Transverse colon (tissue), 4 donors: ENCODE measurements around the gene NOTCH2. TPM values are rescaled to one million over a fixed set of nuclear protein-coding genes. Genes with fewer than 3 reads are reported as not detected.

Source experiments
- DNase-seq: peaks from one replicate; pipeline ENCODE4 v3.0.0-alpha.2; 2019
- H3K27ac ChIP-seq, 4 donors: fragments of 200-600 bp; sonication (generic); 2 replicates each; pipeline ENCODE4 v1.5.1; 2016 to 2018; ENCODE audit warnings: inconsistent platforms in 4 of 4
- H3K27me3 ChIP-seq: fragments of 200-600 bp; sonication (generic); 2 replicates; pipeline ENCODE4 v1.5.1; 2017; ENCODE audit warnings: inconsistent platforms
- H3K36me3 ChIP-seq, 4 donors: fragments of 200-600 bp; sonication (generic); 2 replicates each; pipeline ENCODE4 v1.5.1; 2017 to 2019; ENCODE audit warnings: inconsistent platforms in 4 of 4
- H3K4me1 ChIP-seq, 4 donors: fragments of 200-600 bp; sonication (generic); 2 replicates each; pipeline ENCODE4 v1.5.1; 2017 to 2020; ENCODE audit warnings: inconsistent platforms in 4 of 4
- H3K4me3 ChIP-seq, 4 donors: fragments of 200-600 bp; sonication (generic); 1 replicate in 1 of 4; 2 replicates in 3 of 4; pipeline versions ENCODE4 v1.5.1 to v1.6.1; 2017 to 2019; ENCODE audit warnings: inconsistent platforms in 4 of 4
- H3K9me3 ChIP-seq, 2 donors: fragments of 200-600 bp; sonication (generic); 2 replicates each; pipeline ENCODE4 v1.5.1; 2017 to 2019; ENCODE audit warnings: inconsistent platforms in 2 of 2
- EP300 ChIP-seq: sonication (generic); formaldehyde crosslinking; IDR thresholded peaks from one replicate; pipeline ENCODE4 v1.6.1; 2017; ENCODE audit warnings: antibody characterized with exemption, low read depth
- POLR2A ChIP-seq: fragments of 450-650 bp; IDR thresholded peaks from one replicate; pipeline ENCODE4 v1.6.1; 2016; ENCODE audit warnings: antibody characterized with exemption, mild to moderate bottlenecking, moderate library complexity
- POLR2AphosphoS5 ChIP-seq, 3 donors: sonication (generic); formaldehyde crosslinking; IDR thresholded peaks; one replicate each; pipeline ENCODE4 v1.6.1; 2016; ENCODE audit warnings: antibody characterized with exemption in 3 of 3
- WGBS, 2 donors: methylation state at CpG; one replicate each; pipeline ENCODE4 v1.1.5; 2018; ENCODE audit warnings: low coverage in 1 of 2; 5-methylcytosine and 5-hydroxymethylcytosine counted together
- in situ Hi-C, 4 donors: fragments of 200-750 bp; cut with MboI; loops; one replicate each; pipeline versions ENCODE4 v1.15.0 to v1.15.1; 2017; ENCODE audit warnings: low sequenced_read_pairs in 3 of 4, low pct_ligation_motif_present in 1 of 4, low pct_unique_long_range_greater_than_20kb in 1 of 4
- intact Hi-C: fragments of 100-400 bp; cut with DNase I; formaldehyde crosslinking; loops from one replicate; pipeline ENCODE4 v1.15.1; 2023; ENCODE audit warnings: low total_unique reads
- total RNA-seq, 4 donors: library from RNA; depleted of rRNA; stranded (reverse); fragments of >200 nt; gene quantifications; one replicate each; pipeline ENCODE4 v1.1.0, GENCODE V29; 2016
- TF ChIP-seq, protein P1 (sequence below), 5 experiments: fragments of 200-600 bp in 3 of 5; fragments of 450-650 bp in 2 of 5; sonication (generic) in 3 of 5; IDR thresholded peaks; 1 replicate in 2 of 5; 2 replicates in 3 of 5; pipeline ENCODE4 v1.5.1; 2016 to 2017; ENCODE audit warnings: antibody characterized with exemption in 5 of 5, inconsistent platforms in 3 of 5, mild to moderate bottlenecking in 2 of 5, moderate library complexity in 1 of 5

NOTCH2 gene
- total RNA-seq, 4 donors from 2014 or later: 24.7 to 80.0 (median 47.1) TPM

DNA sequence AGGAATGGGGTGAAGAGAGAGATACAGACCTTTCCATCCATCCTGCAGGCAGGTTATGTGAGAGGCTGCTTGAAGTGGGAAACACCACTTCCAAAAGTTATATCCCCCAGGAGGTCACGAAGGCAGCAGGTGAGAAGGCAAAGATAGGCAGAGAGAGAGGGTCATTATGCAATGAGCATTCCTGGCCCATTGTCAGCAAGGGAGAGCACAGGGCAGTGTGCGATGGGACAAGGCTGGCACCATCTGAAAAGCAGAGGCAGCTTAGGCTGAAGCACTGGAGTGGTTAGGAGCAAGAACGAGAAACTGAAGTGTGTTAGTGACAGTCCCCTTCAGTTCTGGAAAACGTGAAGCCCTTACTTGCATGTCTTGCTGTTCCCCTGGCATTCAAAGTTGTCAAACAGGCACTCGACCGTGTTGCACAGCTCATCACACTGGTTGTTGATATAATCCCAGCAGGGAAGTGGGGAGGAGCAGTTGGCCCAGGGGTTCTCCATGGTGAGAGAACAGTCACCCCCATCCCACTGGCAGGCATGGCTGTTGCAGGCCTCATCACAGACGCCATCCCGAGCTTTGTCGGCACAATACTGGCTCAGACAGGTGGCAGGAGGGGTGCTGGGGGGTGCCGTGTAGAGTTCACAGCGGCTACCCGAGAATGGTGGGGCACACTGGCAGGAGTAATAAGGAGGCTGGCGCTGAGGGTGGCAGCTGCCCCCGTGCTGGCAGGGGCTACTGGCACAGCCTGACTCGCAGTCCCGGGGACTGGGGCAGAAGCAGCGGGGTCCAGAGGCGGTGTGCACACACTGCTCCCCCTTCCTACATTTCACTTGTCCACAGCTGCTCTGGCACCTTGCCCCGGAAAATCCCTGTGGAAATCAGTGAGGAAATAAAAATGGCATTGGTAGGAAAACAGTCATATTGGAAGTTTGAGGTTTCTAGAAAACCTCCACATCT is 144.2 kb downstream of the NOTCH2 start:
- 91 to 100% methylated on average over 2 to 15 of the region's 19 CpGs for WGBS, 2 donors
- no peaks in the 10 kb centered on the region for H3K27me3 ChIP-seq

DNA sequence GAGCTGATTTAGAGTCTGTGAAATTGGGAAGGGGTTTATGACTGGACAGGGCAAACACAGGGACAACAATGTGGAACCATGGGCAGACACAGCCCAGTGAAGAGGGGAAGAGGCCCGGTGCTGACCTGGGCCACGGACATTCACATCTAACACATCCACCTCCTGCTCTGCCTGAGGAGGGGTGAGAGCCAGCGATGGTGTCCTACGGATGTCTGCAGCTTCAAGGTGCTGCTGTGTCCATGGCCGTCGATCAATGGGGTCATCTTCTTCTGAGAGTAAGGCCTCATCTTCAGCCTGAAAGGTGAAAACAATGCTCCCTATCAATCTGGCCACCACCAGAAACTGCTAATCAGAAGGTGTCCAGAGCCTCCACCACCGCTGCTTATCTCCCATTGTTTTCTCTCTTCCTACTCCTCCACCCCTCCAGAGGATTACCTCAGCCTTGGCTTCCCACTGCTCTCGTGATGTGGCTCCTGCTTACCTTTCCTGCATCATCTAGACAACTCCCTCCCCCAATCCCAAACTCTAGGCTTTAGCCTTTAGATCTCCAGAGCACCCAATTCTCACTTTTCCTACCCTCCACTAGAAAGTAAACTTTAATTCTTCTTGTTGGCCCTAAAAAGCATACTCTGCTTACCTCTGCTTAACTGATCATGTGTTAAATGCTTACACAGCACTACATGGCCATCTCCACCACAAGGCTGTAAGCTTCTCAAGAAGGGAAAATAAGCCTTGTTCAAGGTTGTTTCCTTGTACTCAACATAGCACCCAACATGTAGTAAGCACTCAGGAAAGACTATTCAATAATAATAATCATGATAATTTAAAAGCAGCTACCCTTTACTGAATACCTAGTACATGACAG is 149.1 kb downstream of the NOTCH2 start:
- no peaks in the 10 kb centered on the region for H3K27me3 ChIP-seq
- no peak for DNase-seq
- in situ Hi-C loops (no loop called here), intact Hi-C loops (no loop called here)
- no peak overlapping the region for H3K27ac ChIP-seq
- H3K4me1 ChIP-seq: no peaks in the 10 kb centered on the region
- H3K4me3 ChIP-seq: no peak overlapping the region
- peaks cover 0 to 75% (median 26%) of the 10 kb centered on the region in 4 donors for H3K36me3 ChIP-seq
- no peaks in the 10 kb centered on the region for H3K9me3 ChIP-seq
- TF ChIP-seq POLR2AphosphoS5 (IDR thresholded peaks at IDR 0.05) (no peak), POLR2A (no peak), EP300 (no peak)
- TF ChIP-seq, protein P1, sequence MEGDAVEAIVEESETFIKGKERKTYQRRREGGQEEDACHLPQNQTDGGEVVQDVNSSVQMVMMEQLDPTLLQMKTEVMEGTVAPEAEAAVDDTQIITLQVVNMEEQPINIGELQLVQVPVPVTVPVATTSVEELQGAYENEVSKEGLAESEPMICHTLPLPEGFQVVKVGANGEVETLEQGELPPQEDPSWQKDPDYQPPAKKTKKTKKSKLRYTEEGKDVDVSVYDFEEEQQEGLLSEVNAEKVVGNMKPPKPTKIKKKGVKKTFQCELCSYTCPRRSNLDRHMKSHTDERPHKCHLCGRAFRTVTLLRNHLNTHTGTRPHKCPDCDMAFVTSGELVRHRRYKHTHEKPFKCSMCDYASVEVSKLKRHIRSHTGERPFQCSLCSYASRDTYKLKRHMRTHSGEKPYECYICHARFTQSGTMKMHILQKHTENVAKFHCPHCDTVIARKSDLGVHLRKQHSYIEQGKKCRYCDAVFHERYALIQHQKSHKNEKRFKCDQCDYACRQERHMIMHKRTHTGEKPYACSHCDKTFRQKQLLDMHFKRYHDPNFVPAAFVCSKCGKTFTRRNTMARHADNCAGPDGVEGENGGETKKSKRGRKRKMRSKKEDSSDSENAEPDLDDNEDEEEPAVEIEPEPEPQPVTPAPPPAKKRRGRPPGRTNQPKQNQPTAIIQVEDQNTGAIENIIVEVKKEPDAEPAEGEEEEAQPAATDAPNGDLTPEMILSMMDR (IDR thresholded peaks at IDR 0.05): no peak
- WGBS, 2 donors: 70 to 92% methylated on average over 2 to 8 of the region's 8 CpGs

More for the DNA sequence above, 144.2 kb downstream of the NOTCH2 start:
- H3K36me3 ChIP-seq: peaks cover 0 to 67% (median 32%) of the 10 kb centered on the region in 4 donors
- no peaks in the 10 kb centered on the region for H3K4me1 ChIP-seq
- TF ChIP-seq EP300: no peak
- TF ChIP-seq, protein P1 (IDR thresholded peaks at IDR 0.05): no peak
- no peak for TF ChIP-seq POLR2AphosphoS5 (IDR thresholded peaks at IDR 0.05)
- no peak for DNase-seq
- no peak overlapping the region for H3K27ac ChIP-seq
- intact Hi-C loops: no loop called here
- in situ Hi-C loops: no loop called here
- no peak overlapping the region for H3K4me3 ChIP-seq
- no peaks in the 10 kb centered on the region for H3K9me3 ChIP-seq

DNA sequence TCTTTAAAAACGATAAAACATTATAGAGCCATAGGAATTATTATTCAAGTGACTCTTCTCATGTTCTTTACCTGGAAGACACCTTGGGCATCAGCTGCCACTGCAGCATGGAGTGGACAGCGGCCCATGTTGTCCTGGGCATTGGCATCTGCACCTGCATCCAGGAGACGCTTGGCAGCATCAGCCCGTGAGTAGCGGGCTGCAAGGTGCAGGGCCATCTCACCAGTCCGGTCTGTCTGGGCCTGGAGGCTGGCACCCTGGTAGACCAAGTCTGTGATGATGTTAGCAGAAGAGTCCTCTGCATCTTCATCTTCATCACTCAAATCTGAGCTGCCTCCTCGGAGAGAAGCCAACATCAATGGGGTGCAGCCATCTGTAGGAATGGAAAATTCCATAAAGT is 150.2 kb downstream of the NOTCH2 start:
- DNase-seq: no peak
- H3K27ac ChIP-seq: no peak overlapping the region
- H3K4me3 ChIP-seq: no peak overlapping the region
- no peaks in the 10 kb centered on the region for H3K27me3 ChIP-seq
- in situ Hi-C loops: no loop called here
- TF ChIP-seq, protein P1 (IDR thresholded peaks at IDR 0.05): no peak
- TF ChIP-seq POLR2AphosphoS5 (IDR thresholded peaks at IDR 0.05): no peak
- TF ChIP-seq POLR2A: no peak
- H3K36me3 ChIP-seq: peaks cover 0 to 76% (median 22%) of the 10 kb centered on the region in 4 donors
- no peaks in the 10 kb centered on the region for H3K4me1 ChIP-seq
- H3K9me3 ChIP-seq: no peaks in the 10 kb centered on the region
- intact Hi-C loops: no loop called here
- 90% methylated on average over 1 to 7 of the region's 7 CpGs for WGBS, 2 donors

DNA sequence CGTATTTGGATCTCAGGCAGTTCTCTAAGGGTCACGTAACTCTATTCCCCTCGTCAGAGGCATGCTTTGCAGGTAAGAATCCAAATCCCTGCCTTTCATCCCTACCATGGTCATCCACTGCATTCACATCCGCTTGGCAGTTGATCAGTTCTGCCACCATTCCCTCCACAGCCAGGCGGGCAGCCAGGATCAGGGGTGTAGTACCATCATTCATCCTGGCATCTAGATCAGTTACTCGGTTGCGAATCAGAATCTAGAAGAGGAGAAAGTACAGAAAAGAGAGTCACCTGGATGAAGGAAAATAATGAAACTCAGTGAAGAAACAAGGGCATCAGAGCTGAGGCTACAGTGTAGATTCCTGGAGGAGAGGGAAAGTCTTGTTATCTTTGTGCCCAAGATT is 151.2 kb downstream of the NOTCH2 start:
- Histone ChIP-seq H3K36me3 (peaks cover 0 to 68% (median 22%) of the 10 kb centered on the region in 4 donors), H3K27ac (no peak overlapping the region), H3K4me1 (no peaks in the 10 kb centered on the region), H3K27me3 (no peaks in the 10 kb centered on the region), H3K4me3 (no peak overlapping the region), H3K9me3 (no peaks in the 10 kb centered on the region)
- WGBS, 2 donors: 92 to 96% methylated on average over 3 to 7 of the region's 7 CpGs
- intact Hi-C loops: no loop called here
- in situ Hi-C loops: no loop called here
- TF ChIP-seq EP300: no peak
- TF ChIP-seq POLR2A: no peak
- TF ChIP-seq, protein P1 (IDR thresholded peaks at IDR 0.05): no peak
- TF ChIP-seq POLR2AphosphoS5 (IDR thresholded peaks at IDR 0.05): no peak
- DNase-seq: no peak
